ENCODE data around the gene PERM1.

Gene PERM1

DNA sequence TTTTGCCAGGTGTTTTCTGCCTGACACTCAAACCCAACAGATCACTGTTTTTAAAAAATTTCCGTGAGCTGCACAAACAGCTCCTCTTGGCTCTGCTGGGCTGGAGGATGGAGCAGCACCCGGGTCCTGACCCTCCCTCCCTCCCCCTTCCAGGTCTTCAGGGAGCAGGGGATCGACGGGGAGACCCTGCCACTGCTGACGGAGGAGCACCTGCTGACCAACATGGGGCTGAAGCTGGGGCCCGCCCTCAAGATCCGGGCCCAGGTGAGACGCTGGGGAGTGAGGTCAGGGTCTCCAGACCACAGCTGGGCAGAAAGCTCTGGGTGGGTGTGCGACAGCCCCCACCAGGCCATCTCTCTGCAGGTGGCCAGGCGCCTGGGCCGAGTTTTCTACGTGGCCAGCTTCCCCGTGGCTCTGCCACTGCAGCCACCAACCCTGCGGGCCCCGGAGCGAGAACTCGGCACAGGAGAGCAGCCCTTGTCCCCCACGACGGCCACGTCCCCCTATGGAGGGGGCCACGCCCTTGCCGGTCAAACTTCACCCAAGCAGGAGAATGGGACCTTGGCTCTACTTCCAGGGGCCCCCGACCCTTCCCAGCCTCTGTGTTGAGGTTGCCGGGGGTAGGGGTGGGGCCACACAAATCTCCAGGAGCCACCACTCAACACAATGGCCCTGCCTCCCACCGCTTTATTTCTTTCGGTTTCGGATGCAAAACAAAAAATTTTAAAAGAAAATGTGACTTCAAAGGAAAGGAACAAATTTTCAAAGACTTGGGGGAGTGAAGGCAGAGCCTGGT lies 38.1 kb downstream of the PERM1 start:
- DNase-seq: no peak

DNA sequence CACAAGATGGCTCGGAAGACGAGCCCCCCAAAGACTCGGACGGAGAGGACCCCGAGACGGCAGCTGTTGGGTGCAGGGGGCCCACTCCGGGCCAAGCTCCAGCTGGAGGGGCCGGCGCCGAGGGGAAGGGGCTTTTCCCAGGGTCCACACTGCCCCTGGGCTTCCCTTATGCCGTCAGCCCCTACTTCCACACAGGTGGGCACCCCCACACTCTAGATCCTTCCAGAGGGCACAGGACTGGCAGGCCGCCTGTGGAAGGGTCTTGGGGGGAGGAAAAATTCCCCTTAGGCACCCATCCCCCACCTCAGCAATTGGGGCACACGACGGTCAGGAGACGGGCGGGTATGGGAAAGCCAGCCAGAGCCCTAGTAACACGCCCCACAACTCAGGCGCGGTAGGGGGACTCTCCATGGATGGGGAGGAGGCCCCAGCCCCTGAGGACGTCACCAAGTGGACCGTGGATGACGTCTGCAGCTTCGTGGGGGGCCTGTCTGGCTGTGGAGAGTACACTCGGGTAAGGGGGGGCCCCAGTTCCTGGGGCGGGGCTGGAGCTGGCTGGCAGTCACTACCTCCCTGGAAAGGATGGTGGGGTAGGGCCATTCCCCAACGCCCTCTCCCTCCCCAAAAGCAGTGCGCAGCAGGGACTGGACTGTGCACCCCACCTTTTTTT lies 38.9 kb downstream of the PERM1 start:
- no peak for DNase-seq

DNA sequence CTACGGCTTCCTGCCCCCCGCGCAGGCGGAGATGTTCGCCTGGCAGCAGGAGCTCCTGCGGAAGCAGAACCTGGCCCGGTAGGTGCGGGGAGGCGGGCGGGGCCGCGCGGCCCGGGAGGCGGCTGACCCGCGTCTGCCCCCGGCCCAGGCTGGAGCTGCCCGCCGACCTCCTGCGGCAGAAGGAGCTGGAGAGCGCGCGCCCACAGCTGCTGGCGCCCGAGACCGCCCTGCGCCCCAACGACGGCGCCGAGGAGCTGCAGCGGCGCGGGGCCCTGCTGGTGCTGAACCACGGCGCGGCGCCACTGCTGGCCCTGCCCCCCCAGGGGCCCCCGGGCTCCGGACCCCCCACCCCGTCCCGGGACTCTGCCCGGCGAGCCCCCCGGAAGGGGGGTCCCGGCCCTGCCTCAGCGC lies 39.5 kb downstream of the PERM1 start:
- DNase-seq: no peak

DNA sequence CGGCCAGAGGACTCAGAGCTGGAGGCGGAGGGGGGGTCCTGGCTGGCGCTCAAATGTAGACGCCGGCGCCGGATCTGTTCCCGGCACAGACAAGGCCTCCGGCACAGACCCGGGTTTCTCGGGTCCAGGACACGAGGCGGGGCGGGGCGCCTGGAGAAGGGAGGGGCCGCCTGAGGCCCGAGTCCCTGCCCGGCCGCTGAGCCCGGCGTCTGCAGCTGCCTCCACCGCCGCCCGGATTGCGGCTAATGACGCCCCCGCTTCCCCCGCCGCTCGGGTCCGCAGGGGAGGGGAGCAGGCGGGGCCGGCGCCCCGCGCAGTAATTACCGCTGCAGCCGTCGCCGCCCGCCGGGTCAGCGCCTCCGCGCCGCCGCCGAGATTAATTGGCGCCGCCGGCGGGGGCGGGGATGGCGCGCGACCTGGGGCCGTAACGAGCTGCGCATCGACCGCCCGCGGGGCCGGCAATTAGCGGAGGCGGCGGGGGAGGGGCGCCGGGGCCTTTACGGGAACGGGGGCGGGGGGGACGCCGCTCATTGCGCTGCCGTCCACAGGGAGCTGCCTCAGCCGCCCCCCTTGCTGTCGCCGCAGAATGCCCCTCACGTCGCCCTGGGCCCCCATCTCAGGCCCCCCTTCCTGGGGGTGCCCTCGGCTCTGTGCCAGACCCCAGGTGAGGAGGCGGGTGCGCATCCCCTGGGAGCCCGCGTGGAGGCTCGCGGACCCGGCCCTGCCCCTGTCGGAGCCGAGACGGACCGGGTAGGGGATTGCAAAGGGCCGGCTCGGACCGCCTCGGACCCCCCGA lies 40.1 kb downstream of the PERM1 start:
- DNase-seq: no peak

DNA sequence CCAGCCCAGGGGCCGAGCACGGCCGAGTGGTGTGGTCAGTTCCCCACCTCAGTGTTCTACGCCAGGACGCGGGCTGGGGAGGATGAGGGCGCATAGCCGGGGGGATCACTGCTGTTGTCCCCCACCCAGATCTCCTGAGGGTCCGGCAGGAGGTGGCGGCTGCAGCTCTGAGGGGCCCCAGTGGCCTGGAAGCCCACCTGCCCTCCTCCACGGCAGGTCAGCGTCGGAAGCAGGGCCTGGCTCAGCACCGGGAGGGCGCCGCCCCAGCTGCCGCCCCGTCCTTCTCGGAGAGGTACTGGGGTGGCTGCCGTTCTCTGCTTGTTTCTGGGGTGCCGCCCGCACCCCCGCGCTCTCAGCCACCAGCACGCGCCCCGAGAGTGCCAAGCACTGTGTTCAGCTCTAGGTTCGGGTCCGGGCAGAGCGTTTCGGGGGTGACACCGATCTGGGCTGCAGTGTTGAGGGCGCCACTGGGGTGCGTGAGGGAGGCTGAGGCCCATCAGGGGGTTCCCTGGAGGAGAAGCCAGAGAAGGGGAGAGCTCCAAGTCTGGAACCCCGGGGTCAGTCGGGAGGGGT lies 40.8 kb downstream of the PERM1 start:
- no peak for DNase-seq

DNA sequence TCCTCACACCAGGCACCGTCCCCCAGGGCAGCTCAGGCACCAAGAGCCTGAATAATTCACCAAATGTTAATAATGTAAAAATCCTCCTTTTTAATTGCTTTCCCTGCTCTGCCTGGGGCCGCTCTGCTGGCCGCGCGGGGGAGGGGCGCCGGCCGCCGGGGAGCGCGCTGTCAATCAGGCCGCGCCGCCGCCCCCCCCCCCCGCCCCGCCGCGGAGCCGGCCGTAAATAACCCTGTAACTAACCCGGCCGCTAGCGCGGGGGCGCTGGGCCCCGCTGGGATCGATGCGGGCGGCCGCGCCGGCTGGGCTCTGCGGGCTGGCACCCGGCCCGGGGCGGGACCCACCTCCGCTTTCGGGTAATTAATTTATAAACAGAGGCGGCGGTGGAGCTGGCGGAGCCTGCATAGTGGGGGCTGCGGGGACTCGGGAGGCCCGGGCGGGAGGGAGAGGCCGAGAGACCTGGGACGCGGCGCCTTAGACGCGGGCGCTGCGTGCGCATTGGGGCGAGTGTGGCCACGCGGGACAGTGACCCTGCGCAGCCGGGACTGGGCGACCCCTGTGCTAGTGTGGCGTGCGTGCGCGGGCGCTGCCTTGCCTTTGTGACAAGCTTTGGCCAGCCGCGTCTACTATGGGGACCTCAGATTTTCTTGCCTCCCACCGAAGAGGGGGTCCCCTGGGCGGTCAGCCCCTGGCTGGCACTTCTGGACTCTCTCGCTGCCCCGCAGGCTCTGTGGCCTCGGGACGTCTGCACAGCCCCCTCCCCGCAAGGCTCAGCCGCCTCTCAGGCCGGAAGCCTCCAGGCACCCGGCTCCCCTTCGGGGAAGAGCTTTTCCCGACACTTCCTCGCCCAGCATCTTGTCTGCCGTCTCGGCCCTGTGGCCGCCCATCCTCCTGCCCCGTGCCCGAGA lies 41.5 kb downstream of the PERM1 start:
- DNase-seq: no peak

DNA sequence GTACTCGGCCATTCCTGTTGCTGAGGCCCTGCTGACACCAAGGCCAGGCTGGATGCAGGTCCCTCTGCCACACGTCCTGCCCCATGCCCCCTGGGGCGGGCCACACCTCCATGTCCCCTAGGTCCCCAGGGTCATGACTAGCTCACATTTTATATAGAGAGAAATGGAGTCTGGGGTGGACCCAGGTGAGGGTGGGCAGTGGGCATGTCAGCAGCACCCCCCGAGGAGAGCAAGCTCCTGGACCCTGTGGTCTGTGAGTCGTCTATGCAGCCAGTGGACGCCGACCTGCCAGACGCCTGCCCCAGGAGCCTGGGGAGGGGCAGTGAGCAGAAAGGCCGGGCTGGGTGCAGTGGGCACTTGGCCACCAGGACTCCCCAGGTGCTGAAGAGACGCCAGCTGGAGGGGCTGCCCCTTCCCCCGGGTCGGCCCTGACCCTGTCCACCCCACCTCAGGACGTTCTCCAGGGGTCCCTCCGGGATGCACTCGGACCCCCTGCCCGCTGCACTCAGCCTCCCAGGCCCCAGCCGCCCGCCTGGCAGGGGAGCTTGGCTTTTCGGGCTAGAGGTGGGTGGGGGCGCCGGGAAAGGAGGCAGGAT lies 42.3 kb downstream of the PERM1 start:
- DNase-seq: no peak

DNA sequence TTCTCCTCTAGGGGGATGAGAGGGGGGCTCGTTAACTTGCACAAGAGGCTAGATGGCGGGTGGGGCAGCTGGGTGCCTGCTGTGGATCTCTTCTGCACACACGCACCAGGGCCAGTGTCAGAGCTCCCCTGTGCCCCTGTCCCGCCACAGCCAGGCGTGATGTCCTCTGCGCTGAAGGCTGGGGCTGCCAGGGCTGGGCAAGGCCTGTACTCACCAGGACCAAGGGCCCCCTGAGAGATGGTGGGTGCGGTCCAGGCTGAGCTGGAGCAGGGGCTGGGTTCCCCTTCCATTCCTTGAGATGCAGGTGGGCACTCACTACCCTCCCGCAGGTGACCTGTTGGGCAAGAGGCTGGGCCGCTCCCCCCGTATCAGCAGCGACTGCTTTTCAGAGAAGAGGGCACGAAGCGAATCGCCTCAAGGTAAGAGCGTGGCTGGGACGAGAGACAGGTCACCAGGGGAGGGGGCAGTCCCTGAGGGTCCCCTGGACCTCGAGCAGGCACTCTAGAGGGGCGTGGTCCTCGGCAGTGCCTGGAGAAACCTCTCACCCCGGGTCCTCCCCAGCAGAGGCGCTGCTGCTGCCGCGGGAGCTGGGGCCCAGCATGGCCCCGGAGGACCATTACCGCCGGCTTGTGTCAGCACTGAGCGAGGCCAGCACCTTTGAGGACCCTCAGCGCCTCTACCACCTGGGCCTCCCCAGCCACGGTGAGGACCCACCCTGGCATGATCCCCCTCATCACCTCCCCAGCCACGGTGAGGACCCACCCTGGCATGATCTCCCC lies 43.0 kb downstream of the PERM1 start:
- no peak for DNase-seq

DNA sequence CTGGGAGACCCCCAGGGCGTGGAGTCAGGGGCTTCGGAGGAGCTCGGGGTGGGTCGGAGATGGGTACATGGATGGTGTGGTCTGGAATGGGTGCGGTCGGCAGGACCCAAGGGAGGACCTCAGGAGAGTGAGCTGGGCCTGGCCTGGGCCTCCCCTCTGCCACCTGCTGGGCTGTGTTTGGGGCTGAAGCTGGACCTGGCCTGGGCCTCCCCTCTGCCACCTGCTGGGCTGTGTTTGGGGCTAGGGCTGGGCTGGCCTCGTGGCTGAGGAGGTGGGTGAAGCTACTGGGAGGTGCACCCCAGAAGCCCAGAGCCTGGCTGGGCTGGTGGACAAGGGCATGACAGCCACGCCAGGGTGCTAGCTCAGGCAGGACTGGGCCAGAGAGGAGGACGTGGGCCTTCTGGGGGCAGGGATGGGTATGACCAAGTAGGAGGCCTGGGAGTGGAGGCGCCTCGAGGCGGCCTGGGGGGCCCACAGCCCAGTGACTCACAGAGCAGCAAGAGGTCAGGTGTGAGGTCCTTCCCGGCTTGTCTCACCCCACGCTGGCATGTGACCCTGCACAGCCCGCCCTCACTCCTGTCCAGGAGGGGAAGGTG lies 43.7 kb downstream of the PERM1 start:
- no peak for DNase-seq

DNA sequence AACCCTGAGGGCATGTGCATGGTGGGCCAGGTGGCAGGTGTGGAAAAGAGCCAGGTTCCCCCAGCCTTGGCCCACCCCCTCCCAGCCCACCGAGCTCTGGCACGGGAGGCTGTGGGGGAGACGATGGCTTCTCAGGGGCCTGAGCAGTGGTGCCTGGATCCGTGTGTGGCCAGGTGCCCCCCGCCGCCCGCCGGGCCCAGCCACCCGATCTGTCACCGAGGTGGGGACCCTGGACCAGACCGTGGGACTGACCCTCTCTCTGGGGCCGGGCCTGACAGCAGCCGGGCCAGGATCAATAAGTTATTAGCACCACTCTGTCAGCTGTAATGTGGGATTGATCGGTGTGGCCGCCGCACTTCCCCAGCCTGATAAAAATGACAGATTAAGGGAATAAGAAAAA lies 44.4 kb downstream of the PERM1 start:
- DNase-seq: no peak

DNA sequence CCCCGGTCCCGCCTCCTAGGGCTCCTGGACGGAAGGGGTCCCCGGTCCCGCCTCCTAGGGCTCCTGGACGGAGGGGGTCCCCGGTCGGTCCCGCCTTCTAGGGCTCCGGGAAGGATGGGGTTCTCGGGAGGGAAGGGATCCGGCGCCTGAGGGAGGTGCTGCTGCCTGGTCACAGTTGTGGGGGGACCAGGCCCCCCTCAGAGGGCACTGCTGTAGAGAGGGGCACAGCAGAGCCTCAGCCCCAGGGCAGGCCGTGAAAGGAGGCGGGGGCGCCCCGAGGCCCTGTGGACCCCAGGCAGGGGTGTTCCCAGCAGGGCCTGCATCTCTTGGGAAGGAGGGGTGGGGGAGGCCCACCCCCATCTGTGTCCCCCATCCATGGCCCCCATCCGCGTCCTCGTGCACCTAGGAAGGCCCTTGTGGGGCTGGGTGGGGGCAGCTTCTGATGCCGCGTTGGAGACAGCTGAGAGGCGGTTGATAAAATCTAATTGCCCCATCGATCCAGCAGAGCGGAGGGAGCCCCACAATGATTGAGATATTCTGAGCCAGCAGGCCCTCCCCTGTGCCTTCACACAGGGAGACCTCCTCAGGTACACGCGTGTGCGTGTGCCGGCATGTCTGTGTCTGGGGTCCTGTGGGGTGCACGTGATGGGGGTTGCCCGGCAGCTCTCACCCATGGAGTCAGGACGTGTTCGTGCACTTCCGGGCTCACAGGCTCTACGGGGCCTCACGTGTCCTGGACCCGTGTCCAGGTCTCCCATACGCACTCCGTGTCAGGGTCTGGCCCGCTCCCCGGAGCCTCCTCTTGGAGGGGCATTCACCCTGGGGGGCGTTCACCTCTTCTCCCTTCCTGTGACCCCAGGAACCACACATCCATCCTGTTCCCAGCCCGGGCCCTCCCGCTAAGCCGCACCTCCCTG lies 45.3 kb downstream of the PERM1 start:
- DNase-seq: no peak

DNA sequence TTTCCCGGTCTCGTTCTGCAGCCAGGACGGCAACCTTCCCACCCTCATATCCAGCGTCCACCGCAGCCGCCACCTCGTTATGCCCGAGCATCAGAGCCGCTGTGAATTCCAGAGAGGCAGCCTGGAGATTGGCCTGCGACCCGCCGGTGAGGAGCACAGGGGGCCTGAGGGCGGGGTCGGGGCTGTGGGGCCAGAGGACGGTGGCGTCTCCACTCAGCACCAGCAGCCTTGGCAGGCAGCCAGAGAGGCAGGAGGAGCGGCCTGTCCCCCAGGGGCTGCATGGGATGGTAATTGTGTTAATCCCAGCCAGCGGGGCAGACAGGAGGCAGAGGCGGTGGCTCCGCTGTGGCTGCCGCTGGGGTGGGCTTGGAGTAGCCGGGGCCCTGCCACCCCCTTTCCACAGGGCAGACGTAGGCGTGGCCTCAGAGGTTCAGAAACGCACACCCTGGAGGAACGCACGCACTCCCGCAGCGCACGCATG lies 46.1 kb downstream of the PERM1 start:
- no peak for DNase-seq

DNA sequence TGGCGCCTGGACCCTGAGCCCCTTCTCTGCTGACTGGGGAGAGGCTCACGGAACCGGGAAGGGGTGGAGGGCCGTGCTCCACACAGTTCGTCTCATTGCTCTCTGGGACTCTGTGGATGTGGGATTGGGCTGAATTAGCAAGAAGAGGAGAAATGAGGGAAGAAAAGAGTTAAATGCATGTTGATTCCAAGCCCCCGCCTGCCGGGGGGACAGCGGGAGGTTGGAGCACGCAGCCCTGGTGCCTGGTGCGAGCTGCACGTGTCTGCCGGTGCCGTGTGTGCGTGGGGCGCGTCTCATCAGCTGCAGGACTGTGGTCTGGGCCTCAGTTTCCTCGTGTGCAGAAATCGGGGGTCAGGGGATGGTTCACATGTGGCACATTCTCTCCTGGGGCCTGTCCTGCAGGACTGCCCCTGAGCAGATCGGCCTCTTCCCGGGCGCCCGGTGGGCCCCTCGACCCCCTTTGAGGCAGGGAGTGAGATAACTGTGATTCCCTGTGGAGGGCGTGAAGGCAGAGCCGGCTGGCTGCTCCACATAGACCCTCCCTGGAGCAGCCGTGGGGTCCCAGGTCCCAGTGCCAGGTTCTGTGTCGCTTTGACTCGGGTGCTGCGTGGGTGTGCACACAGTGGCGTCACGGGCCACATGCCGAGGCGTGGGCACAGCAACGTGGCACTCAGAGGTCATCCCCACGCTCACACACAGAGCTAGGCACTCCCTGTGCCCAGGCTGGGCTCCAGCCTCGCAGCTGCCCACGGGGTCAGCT lies 46.7 kb downstream of the PERM1 start:
- DNase-seq: no peak

DNA sequence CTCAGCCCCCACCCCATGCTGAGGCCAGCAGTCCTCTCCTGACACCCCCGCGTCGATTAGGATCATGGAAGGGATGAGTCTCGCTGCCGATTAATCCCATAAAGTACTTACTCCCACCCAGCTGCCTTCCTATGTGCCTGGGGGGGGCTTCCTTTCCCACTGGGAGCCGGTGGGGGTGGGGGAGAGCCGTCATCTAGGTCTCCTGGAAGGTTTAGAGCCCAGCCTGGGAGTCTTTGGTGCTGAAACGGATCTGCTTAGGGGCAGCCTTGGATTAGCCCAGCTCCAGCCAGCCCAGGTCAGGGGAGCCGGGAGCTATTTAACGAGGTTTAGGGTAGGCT lies 48.3 kb downstream of the PERM1 start:
- no peak for DNase-seq

DNA sequence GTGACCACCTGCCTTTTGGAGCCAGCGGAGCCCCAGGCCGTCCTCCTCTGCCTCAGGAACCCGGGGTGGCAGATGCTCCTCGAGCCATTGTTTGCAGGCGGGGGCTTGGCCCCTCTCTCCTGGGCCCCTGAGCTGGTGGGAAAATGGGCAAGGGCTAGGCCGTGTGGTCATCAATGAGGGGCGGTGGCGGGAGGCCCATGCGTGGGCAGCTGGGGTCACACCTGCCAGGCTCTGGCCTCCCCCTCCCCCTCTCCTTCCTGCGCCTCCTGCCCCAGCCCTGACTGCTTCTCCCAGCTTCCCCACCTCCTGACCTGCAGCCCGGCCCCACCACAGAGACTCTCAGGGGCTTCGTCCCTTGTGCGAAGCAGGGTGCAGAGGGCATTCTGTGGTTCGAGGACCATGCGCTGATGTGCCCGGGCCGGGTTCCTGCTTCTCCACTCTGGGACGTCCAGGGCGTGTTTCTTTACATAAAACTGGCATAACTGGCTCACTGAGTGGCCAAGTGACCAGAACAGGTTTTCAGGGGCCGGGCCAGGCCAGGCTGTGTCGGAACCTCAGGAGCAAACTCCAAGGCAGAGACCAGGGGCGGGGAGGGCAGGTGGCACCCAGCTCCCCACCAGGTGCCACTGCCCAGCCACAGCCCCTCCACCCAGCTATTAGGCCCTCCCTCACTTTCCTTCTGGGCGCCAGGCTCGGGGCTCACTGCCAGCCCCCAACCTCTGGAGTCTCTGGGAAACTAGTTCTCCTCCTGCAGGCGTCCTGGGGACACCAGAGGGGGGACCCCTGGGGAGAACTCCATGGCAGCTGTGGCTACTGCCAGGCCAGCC lies 48.9 kb downstream of the PERM1 start:
- no peak for DNase-seq

DNA sequence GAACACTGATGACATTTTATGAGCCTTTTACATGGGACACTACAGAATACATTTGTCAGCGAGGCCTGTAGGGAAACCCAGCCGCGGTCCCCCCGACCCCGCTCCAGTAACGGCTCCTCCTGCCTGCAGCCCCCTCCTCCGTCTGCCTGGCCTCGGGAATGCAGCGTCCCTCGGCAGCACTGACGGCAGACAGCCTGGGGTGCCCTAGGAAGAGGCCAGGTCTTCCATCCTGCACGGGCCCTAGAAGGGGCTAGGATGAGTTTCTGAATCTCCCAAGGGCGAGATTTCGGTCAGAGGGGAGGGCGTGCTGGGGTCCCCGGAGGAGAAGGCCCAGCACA lies 49.8 kb downstream of the PERM1 start:
- no peak for DNase-seq

DNA sequence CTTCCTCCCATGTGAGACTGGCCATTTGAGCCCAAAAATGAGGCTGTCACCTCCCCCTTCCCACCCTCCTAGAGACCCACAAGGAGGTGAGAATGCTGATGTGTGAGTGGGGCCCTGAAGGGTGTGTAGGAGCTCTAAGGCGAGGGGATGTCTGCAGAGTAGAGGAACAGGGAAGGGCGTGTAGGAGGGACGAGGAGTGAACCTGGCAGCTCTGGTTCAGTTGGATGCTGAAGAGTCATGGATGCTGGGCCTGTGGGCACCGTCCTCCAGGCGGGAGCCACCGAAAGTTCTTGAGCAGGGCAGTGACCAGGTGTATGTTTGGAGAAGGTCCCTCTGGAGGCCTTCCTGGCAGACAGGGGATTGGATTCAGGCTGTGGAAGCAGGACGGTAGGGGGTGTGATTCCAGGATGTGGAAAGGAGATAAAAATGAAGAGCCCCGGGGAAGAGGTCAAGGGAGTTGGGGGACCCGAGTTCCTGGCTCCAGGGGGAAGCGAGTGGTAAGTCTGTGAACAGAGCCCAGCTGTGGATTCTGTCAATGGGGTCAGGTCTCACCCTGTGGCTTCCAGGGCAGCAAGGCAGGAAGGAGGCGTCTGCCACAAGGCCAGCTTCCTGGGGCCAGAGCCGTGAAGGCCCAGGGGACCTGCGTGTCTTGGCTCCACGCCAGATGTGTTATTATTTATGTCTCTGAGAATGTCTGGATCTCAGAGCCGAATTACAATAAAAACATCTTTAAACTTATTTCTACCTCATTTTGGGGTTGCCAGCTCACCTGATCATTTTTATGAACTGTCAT lies 50.3 kb downstream of the PERM1 start:
- no peak for DNase-seq

Data from NCI-H1436 treated with DMSO at 0.1 percent for 48 hours (cell line).